NCI-H524 (cell line): Measurements from ENCODE around the gene GPR143.

Experiments used
- DNase-seq, 2 experiments: peaks; one replicate each; lab custom pipeline; 2025; lab: John Stamatoyannopoulos, UW

The GPR143 gene

DNA sequence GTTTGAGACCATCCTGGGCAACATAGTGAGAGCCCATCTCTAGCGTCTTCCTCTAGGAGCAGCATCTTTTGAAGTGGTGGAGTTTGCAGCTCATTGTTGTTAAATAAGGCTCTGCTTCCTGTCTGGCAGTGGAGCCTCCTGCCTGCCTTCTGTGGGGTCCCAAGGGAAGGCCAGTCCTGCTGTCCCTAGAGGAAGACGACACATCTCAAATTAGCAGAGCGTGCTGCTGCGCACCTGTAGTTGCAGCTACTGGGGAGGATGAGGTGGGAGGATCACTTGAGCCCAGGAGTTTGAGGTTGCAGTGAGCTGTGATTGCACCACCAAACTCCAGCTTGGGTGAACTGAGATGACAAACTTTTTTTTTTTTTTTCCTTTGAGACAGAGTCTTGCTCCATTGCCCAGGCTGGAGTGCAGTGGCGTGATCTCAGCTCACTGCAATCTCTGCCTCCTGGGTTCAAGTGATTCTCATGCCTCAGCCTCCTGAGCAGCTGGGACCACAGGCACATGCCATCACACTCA is 2.7 kb upstream of the GPR143 start:
- DNase-seq: peak in 1 of 2 experiments; percentile 5

DNA sequence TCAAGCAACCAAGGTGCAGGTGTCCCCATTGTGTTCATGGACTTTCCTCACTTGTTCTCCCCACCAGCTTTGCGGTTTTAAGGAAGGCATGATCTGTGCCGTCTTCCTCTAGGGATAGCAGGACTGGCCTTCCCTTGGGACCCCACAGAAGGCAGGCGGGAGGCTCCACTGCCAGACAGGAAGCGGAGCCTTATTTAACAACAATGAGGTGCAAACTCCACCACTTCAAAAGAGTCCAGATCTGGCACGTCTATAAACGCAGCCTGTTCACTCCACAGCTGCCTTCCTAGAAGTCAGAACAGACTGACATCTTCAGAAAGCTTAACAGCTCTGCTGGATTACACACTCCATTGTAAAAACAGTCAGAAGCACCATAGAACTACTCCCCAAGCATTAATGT is 1.7 kb upstream of the GPR143 start:
- peak in 1 of 2 experiments; percentile 74 for DNase-seq

DNA sequence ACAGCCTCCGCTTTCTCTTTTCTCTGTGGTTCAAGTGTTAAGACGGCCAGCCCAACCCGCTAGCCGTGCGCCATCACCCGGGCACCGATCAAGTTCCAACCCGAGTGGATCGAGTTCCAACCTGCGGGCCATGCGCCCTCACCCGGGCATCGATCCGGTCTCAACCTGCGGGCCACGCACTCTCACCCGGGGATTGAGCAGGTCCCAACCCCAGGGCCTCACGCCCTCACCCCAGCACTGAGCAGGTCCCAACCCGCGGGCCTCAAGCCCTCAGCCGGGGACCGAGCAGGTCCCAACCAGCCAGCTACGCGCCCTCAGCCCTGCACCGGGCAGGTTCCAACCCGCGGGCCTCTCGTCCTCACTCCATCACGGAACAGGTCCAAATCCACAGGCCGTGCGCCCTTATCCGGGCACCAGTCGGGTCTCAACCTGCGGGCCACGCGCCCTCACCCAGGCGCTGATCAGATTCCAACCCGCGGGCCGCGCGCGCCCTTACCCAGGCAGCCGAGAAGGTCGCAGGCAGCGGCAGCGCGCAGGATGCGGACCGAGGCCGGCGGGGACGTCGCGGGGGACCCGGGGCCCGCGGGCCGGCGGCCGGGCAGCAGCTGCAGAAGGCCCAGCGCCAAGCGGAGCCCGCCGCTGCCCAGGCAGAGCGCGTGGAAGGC is 443 bp downstream of the GPR143 start:
- no peak for DNase-seq

DNA sequence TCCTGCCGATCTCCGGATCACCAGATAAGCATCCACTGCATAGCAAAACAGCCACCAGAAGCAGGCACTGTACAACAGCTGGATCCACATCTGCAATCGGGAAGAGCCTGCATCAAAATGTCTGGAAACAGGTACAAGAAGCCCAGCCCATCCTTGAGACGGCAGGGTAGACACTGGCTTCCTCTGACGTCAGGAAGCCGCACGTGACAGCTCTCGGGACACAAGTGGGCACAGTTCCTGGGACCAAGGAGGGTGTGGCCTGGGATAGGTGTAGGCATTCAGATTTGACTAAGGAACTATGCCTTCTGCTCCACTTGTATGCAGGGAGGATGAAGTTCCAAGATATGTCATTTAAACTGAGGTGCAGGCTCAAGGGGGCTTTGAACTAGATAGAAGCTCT is 6.3 kb downstream of the GPR143 start:
- DNase-seq: no peak

DNA sequence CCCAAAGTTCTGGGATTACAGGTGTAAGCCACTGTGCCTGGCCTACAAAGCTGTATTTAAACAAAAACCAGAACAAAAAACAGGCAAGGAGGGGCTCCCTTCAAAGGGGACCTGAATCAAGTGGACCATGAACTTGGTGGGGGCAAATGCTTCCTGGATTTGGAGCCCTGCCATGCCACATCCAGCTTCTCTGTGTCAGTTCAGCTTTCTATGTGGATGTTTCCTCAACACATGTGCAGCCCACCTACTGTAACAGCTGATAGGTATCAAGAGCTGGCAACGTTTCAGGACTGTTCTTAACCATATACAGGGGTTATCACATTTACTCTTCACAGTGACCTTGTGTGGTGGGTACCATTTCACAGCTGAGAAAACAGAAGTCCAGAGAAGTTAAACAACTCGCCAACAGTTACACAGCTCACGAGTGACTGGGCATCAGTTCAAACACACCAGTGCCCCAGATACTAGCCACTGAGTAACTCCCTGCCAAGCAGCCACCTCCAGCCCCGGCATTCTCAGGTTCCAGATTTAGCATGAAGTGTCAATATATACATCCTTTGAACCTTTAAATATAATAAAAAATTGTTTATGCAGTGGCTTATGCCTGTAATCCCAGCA is 7.5 kb downstream of the GPR143 start:
- no peak for DNase-seq

DNA sequence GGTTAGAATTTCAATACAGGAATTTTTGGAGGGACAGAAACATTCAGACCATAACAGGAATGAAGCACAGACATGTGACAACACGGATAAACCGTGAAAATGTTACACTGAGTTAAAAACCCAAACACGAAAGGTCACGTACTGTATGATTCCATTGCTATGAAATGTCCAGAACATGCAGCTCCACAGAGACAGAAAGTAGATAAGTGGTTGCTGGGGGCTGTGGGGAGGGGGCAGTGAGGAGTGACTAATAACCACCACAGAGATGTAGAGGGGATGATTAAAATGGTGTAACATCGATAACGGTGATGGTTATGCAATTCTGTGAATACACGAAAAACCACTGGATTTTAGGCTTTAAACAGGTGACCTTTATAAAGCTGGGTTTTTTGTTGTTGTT is 8.3 kb downstream of the GPR143 start:
- no peak for DNase-seq

DNA sequence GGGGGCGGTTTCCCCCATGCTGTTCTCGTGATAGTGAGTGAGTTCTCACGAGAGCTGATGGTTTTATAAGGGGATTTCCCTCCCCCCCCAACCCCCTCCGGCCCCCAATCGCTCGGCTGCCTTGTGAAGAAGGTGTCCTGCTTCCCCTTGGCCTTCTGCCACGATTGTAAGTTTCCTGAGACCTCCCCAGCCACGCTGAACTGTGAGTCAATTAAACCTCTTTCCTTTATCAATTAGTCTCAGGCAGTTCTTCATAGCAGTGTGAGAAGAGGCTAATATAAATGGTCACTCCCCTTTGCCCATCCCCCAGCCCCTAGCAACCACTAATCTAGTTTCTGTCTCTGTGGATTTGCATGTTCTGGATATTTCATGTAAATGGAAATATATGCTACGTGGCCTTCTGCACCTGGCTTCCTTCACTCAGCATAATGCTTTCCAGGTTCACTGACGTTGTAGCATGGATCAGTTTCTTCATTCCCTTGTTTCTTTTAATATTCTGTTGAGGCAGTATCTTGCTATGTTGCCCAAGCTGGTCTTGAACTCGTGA is 16.4 kb downstream of the GPR143 start:
- no peak for DNase-seq

DNA sequence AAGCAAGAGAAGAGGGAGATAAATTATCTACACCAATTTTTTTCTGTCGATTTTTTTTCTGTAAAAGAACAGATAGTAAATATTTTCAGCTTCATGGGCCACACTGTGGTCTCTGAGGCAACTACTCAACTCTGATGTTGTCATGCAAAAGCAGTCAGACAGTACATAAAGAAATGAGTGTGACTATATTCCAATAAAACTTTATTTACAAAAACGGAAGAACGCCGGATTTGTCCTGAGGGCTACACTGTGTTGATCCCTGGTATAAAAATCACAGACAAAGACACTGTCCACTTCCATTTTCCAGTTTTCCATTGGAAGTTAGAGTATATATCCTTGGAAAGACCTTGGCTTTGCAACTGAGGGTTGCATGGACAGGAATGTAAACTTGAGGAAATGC is 18.0 kb downstream of the GPR143 start:
- no peak for DNase-seq

DNA sequence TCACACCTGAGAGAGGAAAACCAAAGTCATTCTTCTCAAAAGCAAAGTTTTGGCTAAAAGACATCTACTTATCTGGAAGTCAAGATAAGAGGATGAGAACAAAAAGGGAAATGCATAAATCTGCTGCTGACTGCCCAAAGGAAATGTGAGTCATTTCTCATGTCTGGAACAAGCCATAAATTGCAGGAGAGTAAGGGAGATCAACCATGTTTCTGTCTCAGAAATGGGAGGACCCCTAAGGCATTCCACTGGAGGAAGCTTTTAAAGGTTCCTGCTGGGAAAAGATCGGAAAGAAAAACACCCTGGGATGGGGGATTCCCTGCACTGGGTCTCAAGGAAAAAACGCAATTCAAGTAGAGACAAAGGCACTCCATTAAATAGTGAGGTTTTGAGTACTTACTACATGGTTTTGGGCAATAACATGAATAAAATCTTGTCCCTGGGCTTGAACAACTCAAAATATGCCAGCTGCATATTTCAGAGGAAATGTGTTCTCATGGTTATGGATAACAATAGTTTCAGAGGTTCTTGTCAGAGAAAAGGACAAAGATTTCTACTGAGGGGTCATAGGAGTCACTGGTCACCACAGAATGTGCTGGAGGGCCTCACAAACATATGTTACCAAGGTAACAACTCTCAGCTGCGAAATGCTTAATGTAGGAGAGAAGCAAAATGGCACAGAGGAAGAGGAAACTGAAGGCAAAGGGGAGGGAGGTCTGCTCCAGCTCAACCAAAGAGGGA is 19.3 kb downstream of the GPR143 start:
- DNase-seq: no peak

DNA sequence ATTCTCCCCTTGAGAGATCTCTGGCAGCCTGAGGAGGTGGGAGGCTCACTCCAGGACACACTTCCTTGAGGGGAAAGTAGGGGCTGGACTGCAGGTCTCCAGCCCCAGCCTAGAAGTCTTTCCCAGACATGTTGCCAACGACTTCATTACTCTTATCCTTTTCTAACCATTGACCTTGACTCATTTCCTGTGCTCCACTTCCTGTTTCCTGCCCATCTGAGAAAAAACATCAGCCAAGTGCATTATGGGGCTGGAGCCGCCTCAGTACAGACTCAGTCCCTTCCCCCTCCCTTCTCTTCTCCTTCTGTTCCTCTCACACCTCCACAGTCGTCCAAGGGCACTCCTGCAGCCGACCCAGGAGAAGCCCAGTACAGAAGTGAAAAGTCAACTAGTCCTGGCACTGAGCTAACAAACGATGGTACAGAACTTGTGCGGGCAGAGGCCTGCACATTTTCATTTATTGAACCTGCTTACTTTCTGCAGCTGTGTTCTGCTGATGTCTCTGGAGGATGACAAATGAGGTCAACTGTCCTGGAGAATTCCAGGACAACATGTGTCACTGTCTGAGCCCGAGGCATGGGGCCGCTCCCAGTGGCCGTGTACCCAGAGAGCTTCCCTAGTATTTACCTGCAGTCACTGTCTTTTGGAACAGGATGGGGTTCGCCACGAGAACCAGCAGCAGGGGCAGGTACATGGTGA is 20.1 kb downstream of the GPR143 start:
- no peak for DNase-seq

DNA sequence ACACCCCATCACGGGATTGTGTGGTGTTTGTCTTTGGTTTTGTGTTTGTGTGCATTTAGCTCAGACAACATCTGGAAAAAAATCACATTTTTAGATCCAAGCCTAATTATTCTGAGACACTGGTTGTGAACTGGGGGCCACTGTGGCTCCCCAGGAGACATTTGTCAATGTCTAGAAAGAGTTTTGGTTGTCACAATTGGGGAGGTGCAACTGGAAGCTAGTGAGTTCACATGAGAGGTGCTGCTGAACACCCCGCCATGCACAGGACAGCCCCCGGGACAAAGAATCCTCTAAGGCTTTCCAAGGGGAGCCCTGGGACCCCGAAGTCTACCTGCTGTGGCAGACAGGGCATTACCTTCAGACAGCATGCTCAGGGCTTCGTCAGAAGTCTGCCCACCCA is 26.5 kb downstream of the GPR143 start:
- DNase-seq: no peak

DNA sequence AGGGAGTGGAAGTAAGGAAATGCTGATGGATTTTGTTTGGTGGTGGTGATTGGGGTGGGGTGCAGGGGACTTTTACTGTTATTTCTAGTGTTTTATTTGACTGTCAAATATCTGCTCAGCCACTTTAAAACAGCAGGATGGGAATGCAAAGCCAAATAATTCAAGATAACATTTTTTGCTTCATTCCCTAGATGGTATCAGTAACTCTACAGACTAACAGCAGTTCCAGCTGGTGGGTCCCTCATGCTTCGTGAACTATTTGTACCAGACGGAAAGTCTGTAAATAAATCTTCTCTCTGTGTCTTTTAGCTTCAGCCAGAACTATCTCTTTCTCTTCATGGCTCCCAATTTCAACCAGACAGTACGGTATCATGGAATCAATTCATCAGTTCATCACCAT is 27.5 kb downstream of the GPR143 start:
- no peak for DNase-seq

DNA sequence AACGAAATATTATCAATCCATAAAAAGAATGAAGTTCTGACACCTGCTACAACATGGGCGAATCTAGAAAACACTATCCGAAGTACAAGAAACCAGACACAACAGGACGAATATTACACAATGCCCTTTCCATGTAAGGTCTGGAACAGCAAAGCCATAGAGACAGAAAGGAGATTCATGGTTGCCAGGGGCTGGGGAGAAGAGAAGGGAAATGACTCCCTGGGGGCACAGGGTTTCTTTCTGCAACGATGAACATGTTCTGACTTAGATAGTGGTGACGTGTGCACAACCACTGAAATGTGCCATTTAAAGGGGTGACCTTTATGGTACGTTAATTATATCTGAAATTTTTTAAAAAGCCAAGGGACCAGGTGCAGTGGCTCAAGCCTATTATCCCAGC is 28.3 kb downstream of the GPR143 start:
- no peak for DNase-seq

DNA sequence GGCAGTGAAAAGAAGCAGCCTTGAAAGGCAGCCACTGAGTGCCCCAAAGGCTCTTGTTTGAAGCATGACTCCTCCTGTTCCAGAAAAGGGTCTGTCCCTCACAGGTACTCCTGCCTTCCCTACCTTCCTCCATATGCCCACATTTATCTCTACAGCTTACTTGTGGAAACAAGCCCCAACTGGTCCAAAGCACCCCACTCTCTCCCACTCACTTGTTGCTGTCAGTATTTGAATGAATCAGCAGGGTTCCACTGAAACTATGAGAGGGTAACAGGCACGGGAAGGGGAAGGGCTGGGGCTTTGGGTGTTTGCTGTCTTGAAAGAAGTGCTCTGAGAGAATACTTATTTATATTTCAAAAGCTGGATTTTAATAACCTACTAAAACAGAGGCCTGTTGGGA is 34.9 kb downstream of the GPR143 start:
- no peak for DNase-seq

DNA sequence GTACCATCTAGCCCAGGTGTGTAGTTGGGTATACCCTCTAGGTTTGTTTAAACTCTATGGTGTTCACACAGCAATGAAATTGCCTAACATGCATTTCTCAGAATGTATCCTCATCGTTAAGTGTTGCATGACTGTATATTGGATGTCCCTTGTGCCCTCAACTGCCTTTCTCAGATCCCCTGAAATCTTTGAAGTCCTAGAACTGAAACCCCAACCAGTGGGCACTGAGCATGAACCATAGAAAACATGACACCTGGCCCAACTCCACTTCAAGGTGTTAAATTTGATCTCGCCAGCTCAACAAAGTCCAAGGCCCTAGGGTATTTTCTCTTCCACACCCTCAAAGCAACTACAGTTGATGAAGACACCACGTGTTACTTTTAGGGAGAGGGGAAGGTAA is 35.6 kb downstream of the GPR143 start:
- DNase-seq: no peak

DNA sequence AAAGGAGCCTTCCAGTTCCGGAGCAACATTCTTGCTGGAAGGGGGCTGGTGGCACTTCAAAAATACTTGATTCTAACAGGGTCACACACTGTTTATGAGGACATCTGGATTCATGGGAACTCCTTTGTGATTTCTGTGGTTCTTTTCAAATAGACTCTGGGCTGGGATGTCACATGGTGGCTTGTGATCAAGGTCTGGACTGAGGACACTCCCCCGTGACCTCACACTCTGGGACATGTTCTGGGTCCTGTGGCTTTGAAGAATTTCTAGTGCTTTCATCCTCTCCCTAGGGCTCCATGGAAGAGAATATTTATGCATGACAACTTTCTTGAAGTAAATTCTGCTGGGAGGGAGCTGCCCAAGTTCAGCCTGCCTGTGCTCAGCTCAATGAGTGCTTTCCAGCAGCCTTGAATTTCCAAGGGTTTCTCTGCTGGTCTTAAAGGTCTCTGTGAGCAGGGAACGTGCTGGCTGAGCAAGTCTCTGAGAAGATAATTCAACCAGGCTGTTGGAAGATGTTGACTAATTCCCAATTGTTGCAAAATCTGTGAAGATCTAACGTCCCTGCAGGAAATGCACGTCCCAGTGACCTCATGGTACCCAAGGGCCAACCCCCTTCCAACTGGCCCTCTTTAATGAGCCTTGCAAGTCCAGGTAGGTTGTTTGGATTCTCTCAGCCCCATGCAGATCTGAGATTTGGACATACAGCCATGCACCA is 36.3 kb downstream of the GPR143 start:
- no peak for DNase-seq

DNA sequence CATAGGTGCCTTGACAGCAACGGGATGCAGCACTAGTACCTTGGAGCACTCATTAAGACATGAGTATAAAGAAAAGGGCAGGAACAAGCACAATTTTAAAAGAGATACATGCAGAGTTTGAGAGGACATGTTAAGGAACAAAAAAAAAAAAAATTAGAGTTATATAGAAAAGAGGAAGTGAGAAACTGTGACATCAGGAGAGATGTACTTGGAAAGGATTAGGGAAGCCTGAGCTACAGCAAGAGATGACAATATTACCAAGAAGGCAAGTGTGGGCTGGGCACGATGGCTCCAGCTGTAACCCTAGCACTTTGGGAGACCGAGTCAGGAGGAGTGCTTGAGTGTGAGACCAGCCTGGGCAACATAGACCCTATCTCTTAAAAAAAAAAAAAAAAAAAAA is 37.4 kb downstream of the GPR143 start:
- no peak for DNase-seq

DNA sequence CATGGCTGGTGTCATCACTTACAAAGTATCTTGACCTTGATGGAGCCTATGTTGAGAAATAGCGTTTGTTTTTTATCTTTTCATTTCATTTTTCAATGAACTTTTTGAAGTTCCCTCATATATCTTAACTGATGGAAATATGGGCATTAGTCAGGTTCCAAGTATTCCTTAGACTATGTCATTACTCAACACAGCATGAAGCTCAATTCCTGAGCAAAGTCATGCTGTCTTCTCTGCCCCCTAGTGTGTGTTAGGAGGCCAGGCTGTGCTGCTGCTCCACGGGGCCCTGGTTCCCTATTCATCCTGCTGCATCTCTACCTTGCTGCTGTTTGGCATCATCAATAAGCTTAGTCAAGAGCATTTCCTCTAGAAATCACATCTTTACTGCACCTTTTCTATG is 40.9 kb downstream of the GPR143 start:
- no peak for DNase-seq

DNA sequence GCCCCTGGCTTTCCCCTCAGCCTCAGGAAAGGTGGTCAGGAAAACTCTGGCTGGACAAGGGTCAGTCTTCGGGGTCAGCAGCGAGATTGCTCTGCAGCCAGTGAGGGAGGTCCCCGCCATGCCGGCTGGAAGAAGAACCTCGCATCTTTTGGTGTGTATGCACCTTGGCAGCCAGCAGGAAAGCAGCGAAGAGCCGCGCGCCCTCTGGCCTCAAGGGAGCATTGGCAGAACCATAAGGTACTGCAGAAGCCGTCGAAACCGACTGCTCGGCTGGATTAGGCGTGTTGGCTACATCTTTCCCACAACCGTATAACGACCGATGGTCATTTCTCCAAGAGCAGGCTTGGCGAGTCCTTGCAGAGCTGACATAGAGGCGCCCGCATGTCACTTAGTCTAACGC is 48.3 kb downstream of the GPR143 start:
- no peak for DNase-seq

DNA sequence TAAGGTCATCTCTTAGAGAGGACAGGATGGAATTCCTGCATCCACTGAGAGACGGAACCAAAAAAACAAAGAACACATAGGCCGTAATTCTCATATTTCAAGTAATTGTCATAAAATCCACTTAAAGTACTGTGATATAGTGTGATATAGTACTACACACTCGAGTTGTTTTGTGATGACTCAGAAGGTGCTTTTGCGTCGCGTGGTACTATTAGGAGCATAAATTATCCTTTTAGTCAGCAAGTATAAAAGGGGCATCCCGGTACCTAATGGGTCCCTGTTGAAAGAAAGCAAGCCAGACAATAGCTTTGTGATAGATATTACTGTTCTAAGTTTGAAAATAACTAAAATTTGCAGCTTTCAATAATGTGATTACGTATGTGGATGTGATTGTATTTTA is 55.3 kb downstream of the GPR143 start:
- no peak for DNase-seq

DNA sequence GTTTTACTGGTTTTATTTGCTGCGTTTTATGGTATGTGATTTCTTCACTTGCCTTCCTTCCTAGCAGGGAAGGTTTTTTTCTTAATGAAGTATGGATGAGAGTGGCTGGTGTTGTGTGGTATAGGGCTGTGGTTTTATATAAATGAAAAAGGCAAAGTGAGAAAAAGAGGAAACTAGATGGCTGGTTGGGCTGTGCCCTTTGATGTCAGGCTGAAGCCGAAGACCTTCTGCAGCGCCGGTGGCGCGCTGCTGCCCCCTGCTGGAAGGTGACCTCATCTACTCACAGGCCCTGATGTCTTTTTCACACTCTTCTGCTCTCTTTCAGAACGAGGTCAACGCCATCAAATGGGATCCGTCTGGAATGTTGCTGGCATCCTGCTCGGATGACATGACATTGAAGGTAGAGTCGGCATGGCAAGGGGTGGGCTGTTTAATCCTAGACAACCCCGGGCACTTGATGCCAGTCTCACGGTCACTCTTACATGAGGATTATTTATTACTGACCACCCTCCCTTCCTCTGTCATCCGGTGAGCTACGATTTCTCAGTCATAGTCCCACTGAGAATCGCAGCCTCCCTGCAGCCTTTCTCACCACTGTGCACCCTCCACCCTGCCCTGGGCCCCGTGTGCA is 56.6 kb downstream of the GPR143 start:
- DNase-seq: peak in 1 of 2 experiments; percentile 69
